Activated T-cell treated with anti-CD3 and anti-CD28 coated beads for 48 hours (primary cell): ENCODE data around the gene ZNF891.

ENCODE experiments used
- DNase-seq: peaks from one replicate; pipeline ENCODE4 v3.0.0-alpha.2; 2020; ENCODE audit warnings: low read depth

Gene ZNF891

DNA sequence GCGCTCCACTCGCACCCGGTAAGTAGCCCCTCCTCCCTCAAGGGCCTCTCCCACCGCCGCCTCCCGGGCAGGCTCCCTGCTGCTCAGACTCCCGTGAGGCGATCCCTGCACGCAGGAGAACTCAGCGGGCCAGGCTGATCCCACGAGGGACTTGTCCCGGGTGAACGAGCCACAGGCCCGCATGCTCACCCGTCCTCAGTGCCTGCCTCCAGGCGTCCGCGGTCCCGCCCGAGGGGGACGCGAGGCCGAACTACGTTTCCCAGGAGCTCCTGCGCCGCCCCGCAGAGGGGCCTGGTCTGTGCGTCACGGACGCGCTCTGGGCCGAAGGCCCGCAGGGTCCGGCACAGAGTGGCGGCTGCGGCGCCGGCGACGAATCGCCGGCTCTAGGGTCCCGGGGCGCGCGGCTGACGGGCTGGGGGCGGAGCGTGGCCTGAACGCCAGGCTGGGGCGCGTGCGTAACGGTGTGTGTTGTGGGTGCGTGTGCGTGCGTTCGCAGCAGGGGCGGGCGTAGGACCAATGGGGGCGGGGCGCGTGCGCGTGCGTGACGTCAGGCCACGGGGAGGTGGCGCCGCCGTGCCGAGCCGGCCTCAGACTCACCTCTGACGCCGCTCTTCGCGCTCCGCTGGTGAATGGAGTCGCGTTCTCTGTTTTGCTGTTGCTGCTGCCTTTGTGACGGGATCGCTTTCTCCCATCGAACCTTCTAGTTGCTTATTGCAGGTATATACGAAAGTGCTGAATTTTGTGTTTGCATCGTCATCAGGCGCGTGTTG, at the start of gene ZNF891, which contains the start of gene ZNF10:
ZNF891 (minus strand) TSS at position 237 of the 770 bp plus-strand sequence. CDS start 8,356 bp downstream, outside the sequence.
ZNF10 (plus strand) TSS at position 590 of the 770 bp plus-strand sequence. CDS start 13,866 bp downstream, outside the sequence.
- DNase-seq, result peak; percentile 96

DNA sequence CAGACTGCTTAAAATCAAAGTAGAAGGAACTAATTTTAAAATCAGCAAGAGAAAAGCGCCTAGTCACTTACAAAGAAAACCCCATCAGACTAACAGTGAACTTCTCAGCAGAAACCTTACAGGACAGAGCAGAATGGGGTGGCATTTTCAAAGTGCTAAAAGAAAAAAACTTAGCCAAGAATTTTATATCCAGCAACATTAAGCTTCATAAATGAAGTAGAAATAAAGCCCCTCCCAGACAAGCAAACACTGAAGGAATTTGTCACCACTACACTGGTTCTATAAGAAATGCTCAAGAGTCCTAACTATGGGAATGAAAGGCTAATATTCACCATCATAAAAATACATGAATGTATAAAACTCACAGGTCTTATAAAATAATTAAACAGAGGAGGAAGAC, 44.8 kb upstream of the ZNF891 start:
- DNase-seq, result no peak

DNA sequence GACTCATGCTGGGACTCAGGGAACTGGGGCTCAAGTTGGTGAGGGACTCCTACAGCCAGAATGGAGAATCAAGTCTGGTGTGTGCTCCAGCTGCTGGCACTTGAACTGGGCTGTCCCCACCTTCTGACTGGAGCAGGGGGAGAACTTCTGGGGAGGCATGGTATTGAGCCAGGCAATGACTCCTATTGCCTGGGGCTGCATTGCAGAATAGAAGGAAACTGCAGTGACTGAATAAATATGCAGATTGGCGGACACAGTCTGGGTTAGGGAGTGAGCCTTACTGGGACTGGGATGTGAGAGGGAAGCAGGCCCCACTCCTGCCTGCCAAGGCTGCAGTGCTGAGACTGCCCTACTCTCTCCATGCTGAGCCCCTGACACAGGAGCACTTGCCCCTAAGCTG, 42.4 kb upstream of the ZNF891 start:
- DNase-seq, result no peak

DNA sequence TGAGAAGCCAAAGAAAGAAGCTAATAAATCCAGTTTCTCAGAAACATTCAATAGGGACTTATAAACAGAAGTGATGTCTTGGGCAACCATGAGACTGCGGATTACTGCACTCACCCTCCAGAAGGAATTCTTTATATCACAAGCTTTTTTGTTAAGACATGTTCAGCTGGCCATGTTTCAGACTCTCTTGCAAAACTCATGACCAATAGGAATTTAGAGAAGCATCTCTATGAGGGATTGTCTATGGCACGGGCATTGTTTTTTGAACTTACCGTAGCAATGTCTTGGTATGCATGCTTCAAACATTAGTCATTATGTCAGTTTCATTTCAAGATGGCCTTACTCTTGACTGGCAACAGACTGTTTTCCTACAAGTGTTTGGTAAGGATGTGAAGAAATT, 35.7 kb upstream of the ZNF891 start:
- DNase-seq, result no peak

DNA sequence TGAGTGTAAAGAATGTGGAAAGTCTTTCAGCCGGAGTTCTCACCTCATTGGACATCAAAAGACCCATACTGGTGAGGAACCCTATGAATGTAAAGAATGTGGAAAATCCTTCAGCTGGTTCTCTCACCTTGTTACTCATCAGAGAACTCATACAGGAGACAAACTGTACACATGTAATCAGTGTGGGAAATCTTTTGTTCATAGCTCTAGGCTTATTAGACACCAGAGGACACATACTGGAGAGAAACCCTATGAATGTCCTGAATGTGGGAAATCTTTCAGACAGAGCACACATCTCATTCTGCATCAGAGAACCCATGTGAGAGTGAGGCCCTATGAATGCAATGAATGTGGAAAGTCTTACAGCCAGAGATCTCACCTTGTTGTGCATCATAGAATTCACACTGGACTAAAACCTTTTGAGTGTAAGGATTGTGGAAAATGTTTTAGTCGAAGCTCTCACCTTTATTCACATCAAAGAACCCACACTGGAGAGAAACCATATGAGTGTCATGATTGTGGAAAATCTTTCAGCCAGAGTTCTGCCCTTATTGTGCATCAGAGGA, 26.1 kb upstream of the ZNF891 start:
- no peak for DNase-seq

DNA sequence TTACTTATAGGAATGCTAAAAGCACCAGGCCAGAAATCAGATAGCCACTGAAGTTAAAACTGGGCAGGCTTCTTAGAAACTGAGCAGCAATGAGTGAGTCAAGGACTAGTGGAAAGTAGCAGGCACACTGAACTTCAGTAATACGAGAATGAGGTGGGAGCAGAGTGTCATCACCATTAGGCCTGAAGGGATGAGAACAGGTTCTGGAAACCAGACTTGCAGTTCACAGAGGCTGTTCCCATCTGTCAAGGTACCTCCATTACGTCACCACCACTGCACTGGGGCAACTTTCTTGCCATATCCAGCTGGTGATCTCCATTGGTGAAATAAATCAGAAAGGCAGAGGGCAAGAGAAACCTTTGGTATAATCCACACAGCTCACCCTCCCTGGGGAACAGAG, 15.9 kb upstream of the ZNF891 start:
- no peak for DNase-seq

DNA sequence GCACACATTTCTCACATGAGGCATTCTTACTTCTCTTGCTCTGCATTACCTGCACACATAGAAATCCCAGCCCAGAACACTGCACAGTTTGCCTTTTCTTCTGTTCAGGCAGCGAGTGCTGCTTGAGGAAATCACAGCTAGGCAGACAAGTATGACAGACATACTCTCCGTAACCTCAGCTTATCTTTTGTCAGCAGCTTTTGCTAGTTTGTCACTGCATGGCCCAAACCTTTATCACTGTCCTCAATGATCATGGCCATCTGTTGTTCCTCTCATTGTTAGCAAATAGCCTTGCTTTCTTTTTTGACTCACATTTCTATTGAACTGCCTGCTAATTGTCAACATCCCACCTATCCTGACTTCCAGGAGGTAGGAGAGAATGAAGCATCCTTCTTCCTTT, 5.7 kb upstream of the ZNF891 start:
- DNase-seq, result no peak

DNA sequence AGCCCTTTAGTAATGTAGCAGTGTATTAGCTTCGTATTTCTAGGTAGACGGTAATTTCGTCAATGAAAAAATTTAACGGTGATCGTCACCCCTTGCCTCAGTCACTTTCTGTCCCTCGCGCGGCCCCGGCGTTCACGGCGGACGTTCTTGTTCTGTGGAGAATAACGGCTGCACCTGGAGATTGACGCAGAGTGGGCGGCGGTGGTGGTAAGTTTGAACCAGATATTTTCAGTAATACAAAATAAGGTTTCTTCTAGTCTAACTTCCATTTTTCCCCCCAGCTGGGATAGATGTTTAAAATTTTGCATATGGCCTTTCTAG, 694 bp upstream of the ZNF891 start:
- DNase-seq, result peak; percentile 24

DNA sequence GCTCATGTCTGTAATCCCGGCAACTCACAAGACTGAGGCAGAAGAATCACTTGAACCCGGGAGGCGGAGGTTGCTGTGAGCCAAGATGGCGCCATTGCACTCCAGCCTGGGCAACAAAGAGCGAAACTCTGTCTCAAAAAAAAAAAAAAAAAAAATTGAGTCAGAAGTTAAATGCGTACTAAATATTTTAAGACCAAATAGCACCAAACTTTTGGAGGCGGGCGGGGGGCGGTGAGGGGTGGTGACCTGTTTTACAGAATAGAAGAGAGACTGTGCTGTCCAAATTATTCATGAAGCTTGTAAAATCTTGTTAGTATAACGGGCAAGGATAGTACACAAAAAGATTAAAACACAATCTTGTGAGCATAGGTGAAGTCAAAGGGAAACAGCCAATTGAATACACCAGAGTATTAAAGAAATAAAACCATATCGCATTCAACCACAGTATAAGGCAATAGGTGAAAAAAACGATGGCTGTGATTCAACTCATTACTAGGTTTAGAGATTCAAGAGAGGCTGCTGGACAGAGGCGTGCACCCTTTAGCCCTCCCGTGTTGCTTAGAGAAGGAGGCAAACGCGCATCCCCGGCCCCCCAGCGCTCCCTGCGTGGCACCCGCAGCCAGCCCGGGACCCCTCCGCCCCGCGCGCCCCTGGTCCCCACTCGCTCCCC, 571 bp downstream of the ZNF891 start:
- no peak for DNase-seq

DNA sequence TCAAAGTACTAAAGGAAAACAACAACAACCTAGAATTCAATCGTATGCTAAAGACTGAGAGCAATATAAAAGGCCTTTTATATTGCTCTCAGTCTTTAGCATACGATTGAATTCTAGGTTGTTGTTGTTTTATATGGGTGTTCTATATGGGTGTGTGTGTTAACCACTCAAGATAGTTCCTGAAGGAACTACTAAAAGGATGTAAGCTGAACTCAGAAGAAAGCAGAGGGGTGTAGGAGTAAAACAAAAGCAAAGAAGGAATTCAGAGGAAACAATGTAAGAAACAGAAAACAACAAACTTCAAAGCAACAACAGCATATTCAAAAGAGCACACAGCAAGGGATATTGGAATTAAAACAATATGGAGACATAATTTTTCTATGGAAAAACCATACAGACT, 5.4 kb downstream of the ZNF891 start:
- no peak for DNase-seq

DNA sequence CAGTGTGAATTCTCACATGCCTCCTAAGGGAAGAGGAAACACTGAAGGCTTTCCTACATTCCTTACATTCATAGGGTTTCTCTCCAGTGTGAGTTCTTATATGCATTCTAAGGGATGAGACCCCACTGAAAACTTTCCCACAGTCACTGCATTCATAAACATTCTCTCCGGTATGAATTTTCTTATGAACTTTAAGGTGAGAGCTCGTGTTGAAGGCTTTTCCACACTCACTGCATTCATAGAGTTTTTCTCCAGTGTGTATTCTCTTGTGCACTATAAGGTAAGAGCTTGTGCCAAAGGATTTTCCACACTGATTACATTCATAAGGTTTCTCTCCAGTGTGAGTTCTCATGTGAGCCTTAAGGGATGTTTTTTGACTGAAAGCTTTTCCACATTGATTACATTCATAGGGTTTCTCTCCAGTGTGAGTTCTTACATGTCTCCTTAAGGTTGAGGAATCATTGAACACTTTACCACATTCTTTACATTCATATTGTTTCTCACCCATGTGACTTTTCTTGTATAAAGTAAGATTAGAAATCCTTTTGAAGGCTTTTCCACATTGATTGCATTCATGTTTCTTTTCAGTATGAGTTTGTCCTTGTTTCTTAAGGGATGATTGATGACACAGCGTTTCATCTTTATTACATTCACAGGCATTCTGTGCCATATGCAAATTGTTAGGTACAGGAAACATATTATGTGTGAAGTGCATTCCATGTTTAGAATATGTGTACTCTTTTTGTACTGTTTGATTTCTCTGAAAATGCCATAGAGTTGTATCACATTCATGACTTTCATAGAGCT, 9.5 kb downstream of the ZNF891 start:
- no peak for DNase-seq

DNA sequence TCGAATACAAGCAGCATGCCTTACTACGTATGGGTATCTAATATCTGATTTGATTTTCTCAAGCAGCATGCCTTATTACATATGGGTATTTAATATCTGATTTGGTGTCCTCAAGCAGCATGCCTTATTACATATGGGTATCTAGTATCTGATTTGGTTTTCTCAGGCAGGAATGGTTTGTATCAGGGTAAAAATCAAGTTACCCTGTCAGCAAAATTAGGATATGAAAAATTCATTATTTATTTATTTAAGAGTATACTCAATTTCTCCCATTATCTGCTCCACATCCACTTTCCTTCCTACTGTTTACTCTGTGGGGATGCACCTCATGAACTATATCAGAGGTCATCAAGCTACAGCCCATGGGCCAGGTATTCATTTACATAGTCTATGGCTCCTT, 21.9 kb downstream of the ZNF891 start:
- no peak for DNase-seq

DNA sequence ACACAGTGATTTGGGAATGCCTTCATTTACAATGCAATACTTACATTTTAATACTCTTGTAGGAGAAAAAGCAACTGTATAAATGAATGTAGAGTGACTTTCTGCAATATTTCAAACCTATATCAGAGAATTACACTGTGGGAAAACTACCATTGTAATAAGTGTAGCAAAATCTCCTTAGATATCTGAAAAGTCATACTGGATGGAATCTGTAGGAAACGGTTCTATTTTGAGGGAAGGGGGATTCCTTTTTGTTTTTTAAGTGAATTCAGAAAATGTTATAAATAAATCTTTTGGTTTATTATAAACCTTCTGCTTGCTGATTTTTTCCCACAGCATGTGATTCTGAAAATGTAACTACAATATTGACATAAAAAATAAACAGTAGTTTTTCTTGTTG, 23.0 kb downstream of the ZNF891 start:
- DNase-seq, result no peak

DNA sequence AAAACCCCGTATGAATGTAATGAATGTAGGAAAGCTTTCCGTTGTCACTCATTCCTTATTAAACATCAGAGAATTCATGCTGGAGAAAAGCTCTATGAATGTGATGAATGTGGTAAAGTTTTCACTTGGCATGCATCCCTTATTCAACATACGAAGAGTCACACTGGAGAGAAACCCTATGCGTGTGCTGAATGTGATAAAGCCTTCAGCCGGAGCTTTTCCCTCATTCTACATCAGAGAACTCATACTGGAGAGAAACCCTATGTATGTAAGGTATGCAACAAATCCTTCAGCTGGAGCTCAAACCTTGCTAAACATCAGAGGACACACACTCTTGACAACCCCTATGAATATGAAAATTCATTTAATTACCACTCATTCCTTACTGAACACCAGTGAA, 23.8 kb downstream of the ZNF891 start:
- no peak for DNase-seq

DNA sequence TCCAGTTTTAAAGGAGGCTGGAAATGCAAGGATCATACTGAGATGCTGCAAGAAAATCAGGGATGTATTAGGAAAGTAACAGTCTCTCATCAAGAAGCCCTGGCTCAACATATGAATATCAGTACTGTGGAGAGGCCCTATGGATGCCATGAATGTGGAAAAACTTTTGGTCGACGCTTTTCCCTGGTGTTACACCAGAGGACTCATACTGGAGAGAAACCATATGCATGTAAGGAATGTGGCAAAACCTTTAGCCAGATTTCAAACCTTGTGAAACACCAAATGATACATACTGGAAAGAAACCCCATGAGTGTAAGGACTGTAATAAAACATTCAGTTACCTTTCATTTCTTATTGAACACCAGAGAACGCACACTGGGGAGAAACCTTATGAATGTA, 24.5 kb downstream of the ZNF891 start:
- no peak for DNase-seq

DNA sequence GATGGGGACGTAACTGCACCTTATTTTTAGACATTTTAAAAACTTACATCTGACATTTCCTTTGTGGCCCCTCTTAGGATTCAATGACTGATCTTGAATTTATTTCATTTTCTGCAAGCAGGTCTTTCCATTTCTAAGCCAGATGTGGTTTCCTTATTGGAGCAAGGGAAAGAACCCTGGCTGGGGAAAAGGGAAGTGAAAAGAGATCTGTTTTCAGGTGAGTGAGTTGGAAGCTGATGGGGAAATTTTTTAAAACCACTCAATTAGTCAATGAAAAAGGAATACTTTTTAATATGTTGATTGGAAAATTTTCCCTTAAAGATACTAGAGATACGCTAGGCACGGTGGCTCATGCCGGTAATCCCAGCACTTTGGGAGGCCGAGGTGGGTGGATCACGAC, 46.7 kb downstream of the ZNF891 start:
- no peak for DNase-seq

DNA sequence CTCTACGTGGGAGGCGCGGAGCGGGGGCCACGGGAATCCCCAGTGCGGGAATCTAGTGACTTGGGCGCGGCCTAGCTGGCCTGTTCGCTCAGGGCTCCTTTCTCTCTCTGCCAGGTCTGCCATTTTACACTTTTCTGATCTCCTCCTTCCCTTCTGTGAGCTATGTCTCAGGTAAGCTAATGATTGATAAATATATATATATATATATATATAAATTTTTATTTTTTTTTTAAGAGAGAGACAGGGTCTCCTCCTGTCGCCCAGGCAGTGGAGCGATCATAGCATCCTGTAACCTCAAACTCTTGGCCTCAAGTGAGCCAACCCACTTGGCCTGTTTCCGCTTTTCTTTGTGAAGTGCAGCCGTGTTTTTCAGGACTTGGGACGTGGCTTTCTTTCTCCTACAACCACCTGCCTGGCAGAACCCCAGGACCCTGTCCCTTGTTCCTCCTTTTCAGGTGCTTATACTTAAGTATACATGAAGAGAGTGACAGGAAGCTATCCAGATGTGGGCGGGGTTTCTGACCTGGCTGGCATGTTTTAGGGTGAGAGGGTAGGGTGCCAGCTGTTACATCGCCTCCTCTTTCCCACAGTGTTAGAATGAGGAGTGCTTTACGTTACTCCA, 48.8 kb downstream of the ZNF891 start:
- no peak for DNase-seq

DNA sequence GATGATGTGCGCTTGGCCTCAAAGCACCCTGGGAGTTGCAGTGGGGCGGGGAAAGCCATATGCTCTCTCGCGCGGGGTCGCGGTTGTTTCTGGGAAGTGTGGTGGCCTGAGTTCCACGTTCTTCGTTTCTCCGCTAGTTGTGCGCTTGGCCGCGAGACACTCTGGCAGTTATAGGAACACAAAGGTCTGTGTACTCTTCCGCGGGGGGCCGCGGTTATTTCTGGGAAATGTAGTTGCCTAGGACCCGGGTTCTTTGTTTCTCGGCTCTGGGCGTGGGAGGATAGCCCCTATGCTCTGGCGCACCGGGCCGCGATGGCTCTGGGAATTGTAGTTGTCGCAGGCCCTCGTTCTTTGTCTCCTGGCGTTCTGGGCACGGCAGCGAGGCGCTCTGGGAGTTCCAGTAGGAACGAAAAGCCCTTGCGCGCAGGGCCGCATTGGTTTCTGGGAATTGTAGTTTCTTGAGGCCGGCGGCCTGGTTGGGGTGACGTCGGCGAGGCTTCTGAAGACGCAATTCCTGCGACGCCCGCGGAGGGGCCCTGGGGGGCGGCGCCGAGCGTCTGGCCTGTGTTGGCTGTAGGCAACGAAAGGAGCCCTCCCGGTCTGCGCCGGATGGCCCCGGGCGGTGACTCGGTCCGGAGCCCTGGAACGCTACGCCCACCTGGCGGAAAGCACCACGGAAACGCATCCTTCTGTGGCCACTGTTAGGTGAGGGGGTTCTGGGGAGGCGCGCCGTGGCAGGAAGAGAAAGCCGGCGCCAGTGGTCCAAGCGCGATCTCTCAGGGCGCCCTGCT, 49.5 kb downstream of the ZNF891 start, which contains the start of gene ZNF140:
ZNF140 (plus strand) TSS at position 556 of the 791 bp plus-strand sequence. CDS start 398 bp downstream, outside the sequence.
- peak; percentile 91 for DNase-seq

DNA sequence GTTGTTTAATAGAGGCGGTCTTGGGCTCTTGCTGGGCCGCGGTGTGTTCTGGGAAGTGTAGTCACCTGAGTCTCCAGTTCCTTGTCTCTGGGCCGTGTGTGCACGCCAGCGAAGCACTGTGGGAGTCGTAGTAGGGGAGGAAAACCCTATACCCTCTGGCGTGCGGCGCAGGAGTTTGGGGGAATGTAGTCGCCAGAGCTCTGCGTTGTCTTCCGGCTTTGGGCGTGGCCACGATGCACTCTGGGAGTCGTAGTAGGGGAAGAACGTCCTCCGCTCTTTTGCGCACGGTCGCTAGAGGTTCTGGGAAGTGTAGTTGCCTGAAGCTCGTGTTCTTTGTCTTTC, 50.1 kb downstream of the ZNF891 start:
- DNase-seq, result peak; percentile 91

DNA sequence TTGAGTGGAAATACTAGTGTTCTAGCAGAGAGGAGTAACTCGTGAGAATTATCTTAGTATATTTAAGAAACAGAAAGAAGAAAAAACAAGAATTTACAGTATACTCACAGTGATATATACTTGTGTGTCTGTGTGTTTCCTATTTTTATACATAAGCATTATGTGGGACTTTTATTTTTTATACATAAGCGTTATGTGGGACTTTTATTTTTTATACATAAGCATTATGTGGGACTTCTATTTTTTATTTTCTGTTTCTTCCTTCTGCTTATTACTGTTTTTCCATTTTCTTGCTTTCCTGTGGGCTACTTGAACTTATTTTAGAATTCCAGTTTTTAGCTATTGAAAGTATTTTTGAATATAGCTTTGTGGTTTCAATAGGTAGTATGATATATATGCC, 56.2 kb downstream of the ZNF891 start:
- DNase-seq, result no peak

DNA sequence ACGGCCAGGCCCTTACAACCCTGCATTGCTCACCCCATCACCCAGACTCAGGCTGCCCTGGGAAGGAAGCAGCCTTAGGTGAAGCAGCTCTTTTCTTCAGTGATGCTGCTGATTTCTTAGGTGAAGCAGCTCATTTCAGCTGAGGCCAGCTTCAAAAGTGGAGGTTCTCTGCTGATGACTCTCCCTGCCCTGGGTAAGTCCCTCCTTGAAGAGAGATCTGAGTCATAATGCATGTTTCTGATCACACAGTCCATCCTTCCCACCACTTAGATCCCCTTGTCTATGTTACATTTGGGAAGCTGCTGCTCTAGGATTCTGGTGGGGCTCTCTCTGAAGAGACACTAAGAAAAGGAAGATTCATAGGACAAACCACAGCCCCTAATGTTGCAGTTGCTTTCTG, 66.5 kb downstream of the ZNF891 start:
- DNase-seq, result no peak
